H1 (cell line): ENCODE data around the gene PGAP3. TPM values are rescaled to one million over a fixed set of nuclear protein-coding genes. Genes with fewer than 3 reads are reported as not detected.

Experiments
- CHD1 ChIP-seq: IDR thresholded peaks from 2 replicates; pipeline ENCODE4 v1.6.1; 2012; ENCODE audit warnings: low read depth, low read length, improper control_type of control experiment
- CREB1 ChIP-seq: IDR thresholded peaks from 2 replicates; pipeline ENCODE4 v1.6.1; 2012; ENCODE audit warnings: inconsistent platforms
- EZH2 ChIP-seq: fragments of 200-600 bp; sonication (generic); IDR thresholded peaks from 2 replicates; pipeline ENCODE4 v1.7.1; 2012; ENCODE audit warnings: low read depth, mild to moderate bottlenecking, moderate library complexity, low read length, inconsistent platforms; ENCODE audit not compliant: severe bottlenecking
- POLR2A ChIP-seq, 2 experiments: IDR thresholded peaks; 1 replicate in 1 of 2; 2 replicates in 1 of 2; pipeline ENCODE4 v1.6.1; 2011; ENCODE audit warnings: low read depth in 2 of 2, low read length in 2 of 2, mild to moderate bottlenecking in 2 of 2; ENCODE audit errors: control extremely low read depth in 1 of 2
- RAD21 ChIP-seq, 2 experiments: IDR thresholded peaks in 1 of 2; conservative IDR thresholded peaks in 1 of 2; 2 replicates each; pipeline ENCODE4 v1.6.1; 2011; ENCODE audit warnings: low read depth in 2 of 2, low read length in 2 of 2, improper control_type of control experiment in 1 of 2, inconsistent platforms in 1 of 2, mild to moderate bottlenecking in 1 of 2, moderate library complexity in 1 of 2
- RFX5 ChIP-seq: IDR thresholded peaks from 2 replicates; pipeline ENCODE4 v1.6.1; 2011; ENCODE audit warnings: low read depth, low read length, improper control_type of control experiment, borderline replicate concordance
- SIRT6 ChIP-seq: IDR thresholded peaks from one replicate; pipeline ENCODE4 v1.7.1; 2012; ENCODE audit warnings: low read length, inconsistent platforms
- SRF ChIP-seq: IDR thresholded peaks from 2 replicates; pipeline ENCODE4 v1.6.1; 2011; ENCODE audit warnings: mild to moderate bottlenecking, low read depth, low read length, moderate library complexity
- TEAD4 ChIP-seq: IDR thresholded peaks from 2 replicates; pipeline ENCODE4 v1.6.1; 2012; ENCODE audit warnings: low read depth, low read length, inconsistent platforms, mixed read lengths
- polyA plus RNA-seq, 7 experiments: library from polyadenylated mRNA; depleted of rRNA in 3 of 7; stranded (reverse) in 5 of 7; unstranded in 2 of 7; fragments of >200 nt in 5 of 7; fragments of 200-250 nt in 2 of 7; gene quantifications; 1 replicate in 5 of 7; 2 replicates in 1 of 7; 4 replicates in 1 of 7; pipeline versions ENCODE4 v1.2.1 to v1.2.3, GENCODE V29; 2011 to 2013; ENCODE audit warnings: missing spikeins in 2 of 7, mixed read lengths in 2 of 7
- total RNA-seq: library from RNA; stranded (reverse); fragmentation: NEBNext Ultra II Directional; extraction: Animal tissue kit (Norgen Biotek cat#: 25700); gene quantifications from 2 replicates; pipeline ENCODE4 v1.2.1, GENCODE V29; 2021
- TF ChIP-seq, protein P1 (sequence below): fragments of 300-600 bp; sonication (generic); IDR thresholded peaks from 2 replicates; pipeline ENCODE4 v1.7.1; 2012; ENCODE audit warnings: low read length, moderate library complexity, mild to moderate bottlenecking, inconsistent platforms; ENCODE audit not compliant: insufficient replicate concordance
- TF ChIP-seq, protein P2 (sequence below): IDR thresholded peaks from 2 replicates; pipeline ENCODE4 v1.6.1; 2011; ENCODE audit warnings: low read length, improper control_type of control experiment

The PGAP3 gene
- total and polyA plus RNA-seq, 2 of the 8 experiments (the other 6 are each of a cell fraction or from before 2014, with no cell fraction given), result 21.0 to 30.7 TPM

- TF ChIP-seq, protein P1, sequence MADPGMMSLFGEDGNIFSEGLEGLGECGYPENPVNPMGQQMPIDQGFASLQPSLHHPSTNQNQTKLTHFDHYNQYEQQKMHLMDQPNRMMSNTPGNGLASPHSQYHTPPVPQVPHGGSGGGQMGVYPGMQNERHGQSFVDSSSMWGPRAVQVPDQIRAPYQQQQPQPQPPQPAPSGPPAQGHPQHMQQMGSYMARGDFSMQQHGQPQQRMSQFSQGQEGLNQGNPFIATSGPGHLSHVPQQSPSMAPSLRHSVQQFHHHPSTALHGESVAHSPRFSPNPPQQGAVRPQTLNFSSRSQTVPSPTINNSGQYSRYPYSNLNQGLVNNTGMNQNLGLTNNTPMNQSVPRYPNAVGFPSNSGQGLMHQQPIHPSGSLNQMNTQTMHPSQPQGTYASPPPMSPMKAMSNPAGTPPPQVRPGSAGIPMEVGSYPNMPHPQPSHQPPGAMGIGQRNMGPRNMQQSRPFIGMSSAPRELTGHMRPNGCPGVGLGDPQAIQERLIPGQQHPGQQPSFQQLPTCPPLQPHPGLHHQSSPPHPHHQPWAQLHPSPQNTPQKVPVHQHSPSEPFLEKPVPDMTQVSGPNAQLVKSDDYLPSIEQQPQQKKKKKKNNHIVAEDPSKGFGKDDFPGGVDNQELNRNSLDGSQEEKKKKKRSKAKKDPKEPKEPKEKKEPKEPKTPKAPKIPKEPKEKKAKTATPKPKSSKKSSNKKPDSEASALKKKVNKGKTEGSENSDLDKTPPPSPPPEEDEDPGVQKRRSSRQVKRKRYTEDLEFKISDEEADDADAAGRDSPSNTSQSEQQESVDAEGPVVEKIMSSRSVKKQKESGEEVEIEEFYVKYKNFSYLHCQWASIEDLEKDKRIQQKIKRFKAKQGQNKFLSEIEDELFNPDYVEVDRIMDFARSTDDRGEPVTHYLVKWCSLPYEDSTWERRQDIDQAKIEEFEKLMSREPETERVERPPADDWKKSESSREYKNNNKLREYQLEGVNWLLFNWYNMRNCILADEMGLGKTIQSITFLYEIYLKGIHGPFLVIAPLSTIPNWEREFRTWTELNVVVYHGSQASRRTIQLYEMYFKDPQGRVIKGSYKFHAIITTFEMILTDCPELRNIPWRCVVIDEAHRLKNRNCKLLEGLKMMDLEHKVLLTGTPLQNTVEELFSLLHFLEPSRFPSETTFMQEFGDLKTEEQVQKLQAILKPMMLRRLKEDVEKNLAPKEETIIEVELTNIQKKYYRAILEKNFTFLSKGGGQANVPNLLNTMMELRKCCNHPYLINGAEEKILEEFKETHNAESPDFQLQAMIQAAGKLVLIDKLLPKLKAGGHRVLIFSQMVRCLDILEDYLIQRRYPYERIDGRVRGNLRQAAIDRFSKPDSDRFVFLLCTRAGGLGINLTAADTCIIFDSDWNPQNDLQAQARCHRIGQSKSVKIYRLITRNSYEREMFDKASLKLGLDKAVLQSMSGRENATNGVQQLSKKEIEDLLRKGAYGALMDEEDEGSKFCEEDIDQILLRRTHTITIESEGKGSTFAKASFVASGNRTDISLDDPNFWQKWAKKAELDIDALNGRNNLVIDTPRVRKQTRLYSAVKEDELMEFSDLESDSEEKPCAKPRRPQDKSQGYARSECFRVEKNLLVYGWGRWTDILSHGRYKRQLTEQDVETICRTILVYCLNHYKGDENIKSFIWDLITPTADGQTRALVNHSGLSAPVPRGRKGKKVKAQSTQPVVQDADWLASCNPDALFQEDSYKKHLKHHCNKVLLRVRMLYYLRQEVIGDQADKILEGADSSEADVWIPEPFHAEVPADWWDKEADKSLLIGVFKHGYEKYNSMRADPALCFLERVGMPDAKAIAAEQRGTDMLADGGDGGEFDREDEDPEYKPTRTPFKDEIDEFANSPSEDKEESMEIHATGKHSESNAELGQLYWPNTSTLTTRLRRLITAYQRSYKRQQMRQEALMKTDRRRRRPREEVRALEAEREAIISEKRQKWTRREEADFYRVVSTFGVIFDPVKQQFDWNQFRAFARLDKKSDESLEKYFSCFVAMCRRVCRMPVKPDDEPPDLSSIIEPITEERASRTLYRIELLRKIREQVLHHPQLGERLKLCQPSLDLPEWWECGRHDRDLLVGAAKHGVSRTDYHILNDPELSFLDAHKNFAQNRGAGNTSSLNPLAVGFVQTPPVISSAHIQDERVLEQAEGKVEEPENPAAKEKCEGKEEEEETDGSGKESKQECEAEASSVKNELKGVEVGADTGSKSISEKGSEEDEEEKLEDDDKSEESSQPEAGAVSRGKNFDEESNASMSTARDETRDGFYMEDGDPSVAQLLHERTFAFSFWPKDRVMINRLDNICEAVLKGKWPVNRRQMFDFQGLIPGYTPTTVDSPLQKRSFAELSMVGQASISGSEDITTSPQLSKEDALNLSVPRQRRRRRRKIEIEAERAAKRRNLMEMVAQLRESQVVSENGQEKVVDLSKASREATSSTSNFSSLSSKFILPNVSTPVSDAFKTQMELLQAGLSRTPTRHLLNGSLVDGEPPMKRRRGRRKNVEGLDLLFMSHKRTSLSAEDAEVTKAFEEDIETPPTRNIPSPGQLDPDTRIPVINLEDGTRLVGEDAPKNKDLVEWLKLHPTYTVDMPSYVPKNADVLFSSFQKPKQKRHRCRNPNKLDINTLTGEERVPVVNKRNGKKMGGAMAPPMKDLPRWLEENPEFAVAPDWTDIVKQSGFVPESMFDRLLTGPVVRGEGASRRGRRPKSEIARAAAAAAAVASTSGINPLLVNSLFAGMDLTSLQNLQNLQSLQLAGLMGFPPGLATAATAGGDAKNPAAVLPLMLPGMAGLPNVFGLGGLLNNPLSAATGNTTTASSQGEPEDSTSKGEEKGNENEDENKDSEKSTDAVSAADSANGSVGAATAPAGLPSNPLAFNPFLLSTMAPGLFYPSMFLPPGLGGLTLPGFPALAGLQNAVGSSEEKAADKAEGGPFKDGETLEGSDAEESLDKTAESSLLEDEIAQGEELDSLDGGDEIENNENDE, result no peak
- TF ChIP-seq EZH2, result no peak
- TF ChIP-seq RFX5, result no peak
- TF ChIP-seq POLR2A (IDR thresholded peaks at IDR 0.05; ENCODE audit: control extremely low read depth in 1 of 2, low read depth in 2 of 2, low read length in 2 of 2), result no peak
- TF ChIP-seq SIRT6, result no peak
- TF ChIP-seq SRF, result no peak
- TF ChIP-seq CHD1, result no peak
- TF ChIP-seq, protein P2, sequence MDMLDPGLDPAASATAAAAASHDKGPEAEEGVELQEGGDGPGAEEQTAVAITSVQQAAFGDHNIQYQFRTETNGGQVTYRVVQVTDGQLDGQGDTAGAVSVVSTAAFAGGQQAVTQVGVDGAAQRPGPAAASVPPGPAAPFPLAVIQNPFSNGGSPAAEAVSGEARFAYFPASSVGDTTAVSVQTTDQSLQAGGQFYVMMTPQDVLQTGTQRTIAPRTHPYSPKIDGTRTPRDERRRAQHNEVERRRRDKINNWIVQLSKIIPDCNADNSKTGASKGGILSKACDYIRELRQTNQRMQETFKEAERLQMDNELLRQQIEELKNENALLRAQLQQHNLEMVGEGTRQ, result no peak
- TF ChIP-seq TEAD4, result no peak
- no peak for TF ChIP-seq RAD21 (IDR thresholded peaks at IDR 0.05 in 1 of 2, conservative IDR thresholded peaks at IDR 0.05 in 1 of 2; ENCODE audit: low read depth in 2 of 2, low read length in 2 of 2)
- no peak for TF ChIP-seq CREB1
Observed at GRCh38 chr17:39706921-39707337, 19.1 kb upstream of the PGAP3 start (continued).
